ENCODE data around the gene SLC8A3.

DNA sequence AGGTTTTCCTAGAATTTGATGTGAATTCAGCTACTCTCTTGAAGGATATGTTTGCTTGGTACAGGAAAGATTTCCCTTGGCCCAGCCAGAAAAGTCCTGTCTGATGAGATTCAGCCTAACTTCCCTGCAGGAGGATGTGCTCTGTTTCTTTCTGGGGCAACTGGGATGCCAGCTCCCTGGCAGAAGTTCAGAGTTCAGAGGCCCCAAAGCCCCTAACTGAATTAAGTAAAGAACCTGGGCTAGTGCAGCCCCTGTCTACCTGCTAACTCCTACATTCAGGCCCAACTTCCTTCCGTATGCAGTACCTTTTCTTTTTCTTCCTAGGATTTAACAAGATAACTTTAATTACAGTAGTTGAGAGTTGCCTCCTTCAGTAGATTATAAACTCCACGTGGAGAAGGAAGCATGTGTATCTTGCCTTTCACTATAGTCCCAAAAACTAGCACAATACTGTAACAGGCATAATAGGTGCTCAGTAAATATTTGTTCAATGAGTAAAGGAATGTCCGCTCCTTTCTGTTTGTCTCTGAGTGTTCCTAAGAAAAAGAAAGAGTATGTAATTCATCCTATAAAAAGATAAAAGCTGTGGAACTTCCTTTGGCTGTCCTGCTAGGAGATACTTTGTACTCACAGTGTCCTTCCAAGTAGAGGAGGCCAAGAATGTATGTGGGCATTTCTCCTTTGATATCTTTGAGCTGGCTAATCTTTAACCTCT lies 141.0 kb downstream of the SLC8A3 start:
- TF ChIP-seq ZNF740 (CRISPR knock-in tag; IDR thresholded peaks at IDR 0.05), result no peak
- TF ChIP-seq ZNF740 (tag; IDR thresholded peaks at IDR 0.05), result no peak
- TF ChIP-seq ZBTB43 (CRISPR knock-in tag; IDR thresholded peaks at IDR 0.05), result no peak
- TF ChIP-seq SIX5 (IDR thresholded peaks at IDR 0.05; ENCODE audit: borderline replicate concordance in 1 of 2, insufficient read depth in 1 of 2, low read depth in 1 of 2, low read length in 2 of 2), result no peak
- TF ChIP-seq CTCF (IDR thresholded peaks at IDR 0.05 in 2 of 3, conservative IDR thresholded peaks at IDR 0.05 in 1 of 3; ENCODE audit: insufficient read depth in 2 of 3, low read depth in 1 of 3, low read length in 3 of 3), result no peak
- no peak for TF ChIP-seq TFAM (CRISPR knock-in tag; conservative IDR thresholded peaks at IDR 0.05)
- TF ChIP-seq HDAC2 (IDR thresholded peaks at IDR 0.05), result no peak
- TF ChIP-seq, protein P1, sequence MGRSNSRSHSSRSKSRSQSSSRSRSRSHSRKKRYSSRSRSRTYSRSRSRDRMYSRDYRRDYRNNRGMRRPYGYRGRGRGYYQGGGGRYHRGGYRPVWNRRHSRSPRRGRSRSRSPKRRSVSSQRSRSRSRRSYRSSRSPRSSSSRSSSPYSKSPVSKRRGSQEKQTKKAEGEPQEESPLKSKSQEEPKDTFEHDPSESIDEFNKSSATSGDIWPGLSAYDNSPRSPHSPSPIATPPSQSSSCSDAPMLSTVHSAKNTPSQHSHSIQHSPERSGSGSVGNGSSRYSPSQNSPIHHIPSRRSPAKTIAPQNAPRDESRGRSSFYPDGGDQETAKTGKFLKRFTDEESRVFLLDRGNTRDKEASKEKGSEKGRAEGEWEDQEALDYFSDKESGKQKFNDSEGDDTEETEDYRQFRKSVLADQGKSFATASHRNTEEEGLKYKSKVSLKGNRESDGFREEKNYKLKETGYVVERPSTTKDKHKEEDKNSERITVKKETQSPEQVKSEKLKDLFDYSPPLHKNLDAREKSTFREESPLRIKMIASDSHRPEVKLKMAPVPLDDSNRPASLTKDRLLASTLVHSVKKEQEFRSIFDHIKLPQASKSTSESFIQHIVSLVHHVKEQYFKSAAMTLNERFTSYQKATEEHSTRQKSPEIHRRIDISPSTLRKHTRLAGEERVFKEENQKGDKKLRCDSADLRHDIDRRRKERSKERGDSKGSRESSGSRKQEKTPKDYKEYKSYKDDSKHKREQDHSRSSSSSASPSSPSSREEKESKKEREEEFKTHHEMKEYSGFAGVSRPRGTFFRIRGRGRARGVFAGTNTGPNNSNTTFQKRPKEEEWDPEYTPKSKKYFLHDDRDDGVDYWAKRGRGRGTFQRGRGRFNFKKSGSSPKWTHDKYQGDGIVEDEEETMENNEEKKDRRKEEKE (IDR thresholded peaks at IDR 0.05; ENCODE audit: borderline replicate concordance in 1 of 2, control insufficient read depth in 1 of 2, low read depth in 2 of 2, low read length in 1 of 2), result no peak
